Stimulated activated CD8-positive, alpha-beta memory T cell treated with anti-CD3 and anti-CD28 coated beads, Interleukin-7, amount 100 ng/mL, for 24 hours (primary cell): Measurements from ENCODE around the gene ING2.
"Not testable (repeated sequence)": the region's sequence is repeated elsewhere in the genome, so short reads cannot be mapped to it uniquely, and the experiment has no call there.

Experiments
- DNase-seq: peaks from one replicate; pipeline ENCODE4 v3.0.0-alpha.2; 2020; ENCODE audit warnings: low read depth

Gene ING2

DNA sequence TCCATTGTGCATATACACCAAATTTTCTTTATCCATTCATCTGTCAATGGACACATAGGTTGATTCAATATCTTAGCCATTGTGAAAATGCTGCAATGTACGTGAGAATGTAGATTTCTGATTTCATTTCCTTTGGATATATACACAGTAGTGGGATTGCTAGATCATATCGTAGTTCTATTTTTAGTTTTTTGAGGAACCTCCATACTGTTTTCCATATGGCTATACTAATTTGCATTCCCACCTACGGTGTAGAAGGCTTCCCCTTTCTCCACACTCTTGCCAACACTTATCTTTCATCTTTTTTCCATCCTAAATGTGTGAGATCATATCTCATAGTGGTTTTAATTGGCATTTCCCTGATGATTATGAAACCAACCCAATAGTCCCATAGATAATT is 43.4 kb downstream of the ING2 start:
- DNase-seq: no peak

DNA sequence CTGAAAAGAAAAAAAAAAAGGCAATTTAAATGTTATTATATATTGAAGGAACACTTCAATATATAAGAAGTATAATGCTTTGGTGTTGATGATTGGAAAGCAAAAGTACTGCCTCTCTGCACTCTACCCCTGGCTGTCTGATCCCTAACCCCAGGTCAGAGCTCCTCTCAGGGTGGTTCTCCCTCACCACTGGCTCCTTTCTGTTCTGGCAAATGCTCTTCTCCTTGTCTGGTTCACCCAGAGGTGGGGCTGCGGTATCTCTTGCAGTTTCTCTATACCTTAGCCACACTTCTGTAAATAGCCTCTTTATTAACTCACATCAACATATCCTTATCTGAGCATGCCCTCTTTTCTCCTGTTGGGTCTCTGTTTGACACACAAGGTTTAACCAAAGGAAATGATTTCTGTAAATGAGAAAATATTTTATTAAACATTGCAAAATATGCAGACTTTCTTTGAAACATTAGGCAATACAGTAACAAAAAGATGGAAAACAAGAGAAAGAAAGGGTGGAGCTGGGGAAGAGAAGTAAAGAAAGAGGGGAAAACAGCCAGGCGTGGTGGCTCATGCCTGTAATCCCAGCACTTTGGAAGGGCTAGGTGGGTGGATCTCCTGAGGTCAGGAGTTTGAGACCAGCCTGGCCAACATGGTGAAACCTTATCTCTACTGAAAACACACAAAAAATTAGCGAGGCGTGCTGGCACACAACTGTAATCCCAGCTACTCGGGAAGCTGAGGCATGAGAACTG is 45.7 kb downstream of the ING2 start:
- no peak for DNase-seq

DNA sequence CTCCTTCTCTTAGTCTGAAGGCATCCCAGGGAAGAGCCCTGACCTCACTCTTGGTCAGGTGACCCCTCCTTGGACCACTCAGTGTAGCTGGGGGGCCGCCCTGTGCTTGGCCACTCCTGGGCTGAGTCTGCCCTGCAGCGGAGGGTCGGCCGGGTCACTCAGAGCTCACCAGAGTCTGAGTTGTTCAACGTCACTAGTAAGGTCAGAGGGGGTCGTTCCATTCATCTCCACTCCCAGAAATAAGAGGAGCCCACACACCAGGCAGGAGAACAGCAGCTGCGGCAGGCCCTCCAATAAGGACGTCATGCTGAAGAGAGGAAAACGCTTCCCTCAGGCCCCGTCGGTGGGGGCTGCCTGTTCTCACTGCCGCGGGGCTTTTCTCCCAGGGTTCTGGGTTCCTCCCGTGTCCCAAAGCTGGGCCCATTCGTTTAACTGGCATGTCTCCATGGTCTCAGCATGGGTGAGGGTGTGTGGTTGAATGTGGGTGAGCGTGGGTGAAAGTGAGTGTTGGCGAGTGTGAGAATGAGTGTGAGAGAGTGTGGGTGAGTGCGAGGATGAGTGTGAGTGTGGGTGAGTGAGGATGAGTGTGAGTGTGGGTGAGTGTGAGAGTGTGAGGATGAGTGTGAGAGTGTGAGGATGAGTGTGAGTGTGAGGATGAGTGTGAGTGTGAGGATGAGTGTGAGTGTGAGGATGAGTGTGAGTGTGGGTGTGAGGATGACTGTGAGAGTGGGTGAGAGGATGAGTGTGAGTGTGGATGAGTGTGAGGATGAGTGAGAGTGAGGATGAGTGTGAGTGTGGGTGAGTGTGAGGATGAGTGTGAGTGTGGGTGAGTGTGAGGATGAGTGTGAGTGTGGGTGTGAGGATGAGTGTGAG is 47.7 kb downstream of the ING2 start:
- DNase-seq: no peak

- DNase-seq: not testable (repeated sequence)
Measured at GRCh38 chr4:183553147-183553478, 48.3 kb downstream of the ING2 start.

DNA sequence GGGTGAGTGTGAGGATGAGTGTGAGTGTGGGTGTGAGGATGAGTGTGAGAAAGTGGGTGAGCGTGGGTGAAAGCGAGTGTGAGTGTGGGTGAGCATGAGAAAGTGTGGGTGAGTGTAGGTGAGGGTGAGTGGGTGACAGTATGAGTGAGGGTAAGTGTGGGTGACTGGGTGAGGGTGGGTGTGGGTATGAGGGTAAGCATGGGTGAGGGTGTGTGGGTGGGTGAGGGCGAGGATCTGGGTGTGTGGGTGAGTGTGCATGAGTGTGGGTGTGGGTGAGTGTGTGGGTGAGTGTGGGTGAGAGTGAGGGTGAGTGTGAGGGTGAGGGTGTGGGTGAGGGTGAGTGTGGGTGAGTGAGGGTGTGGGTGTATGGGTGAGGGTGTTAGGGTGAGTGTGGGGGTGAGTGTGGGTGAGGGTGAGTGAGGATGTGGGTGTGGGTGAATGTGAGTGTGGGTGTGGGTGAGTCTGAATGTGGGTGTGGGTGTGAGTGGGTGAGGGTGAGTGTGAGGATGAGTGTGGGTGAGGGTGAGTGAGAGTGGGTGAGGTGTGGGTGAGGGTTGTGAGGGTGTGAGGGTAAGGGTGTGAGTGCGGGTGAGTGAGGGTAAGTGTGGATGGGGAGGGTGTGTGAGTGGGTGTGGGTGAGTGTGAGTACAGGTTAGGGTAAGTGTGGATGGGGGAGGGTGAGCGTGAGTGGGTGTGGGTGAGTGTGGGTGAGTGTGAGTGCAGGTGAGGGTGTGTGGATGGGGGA is 48.9 kb downstream of the ING2 start:
- no peak for DNase-seq

DNA sequence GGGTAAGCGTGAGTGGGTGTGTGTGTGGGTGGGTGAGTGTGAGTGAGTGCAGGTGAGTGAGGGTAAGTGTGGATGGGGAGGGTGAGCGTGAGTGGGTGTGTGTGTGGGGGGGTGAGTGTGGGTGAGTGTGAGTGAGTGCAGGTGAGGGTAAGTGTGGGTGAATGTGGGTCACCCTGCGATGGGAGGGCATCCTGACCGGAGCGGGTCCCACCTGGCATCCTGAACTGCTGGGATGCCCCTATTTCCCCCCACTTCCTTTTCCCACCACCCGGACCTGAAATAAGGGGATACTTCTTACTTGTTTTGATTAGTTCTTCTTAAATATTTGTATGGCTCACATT is 49.5 kb downstream of the ING2 start:
- no peak for DNase-seq

DNA sequence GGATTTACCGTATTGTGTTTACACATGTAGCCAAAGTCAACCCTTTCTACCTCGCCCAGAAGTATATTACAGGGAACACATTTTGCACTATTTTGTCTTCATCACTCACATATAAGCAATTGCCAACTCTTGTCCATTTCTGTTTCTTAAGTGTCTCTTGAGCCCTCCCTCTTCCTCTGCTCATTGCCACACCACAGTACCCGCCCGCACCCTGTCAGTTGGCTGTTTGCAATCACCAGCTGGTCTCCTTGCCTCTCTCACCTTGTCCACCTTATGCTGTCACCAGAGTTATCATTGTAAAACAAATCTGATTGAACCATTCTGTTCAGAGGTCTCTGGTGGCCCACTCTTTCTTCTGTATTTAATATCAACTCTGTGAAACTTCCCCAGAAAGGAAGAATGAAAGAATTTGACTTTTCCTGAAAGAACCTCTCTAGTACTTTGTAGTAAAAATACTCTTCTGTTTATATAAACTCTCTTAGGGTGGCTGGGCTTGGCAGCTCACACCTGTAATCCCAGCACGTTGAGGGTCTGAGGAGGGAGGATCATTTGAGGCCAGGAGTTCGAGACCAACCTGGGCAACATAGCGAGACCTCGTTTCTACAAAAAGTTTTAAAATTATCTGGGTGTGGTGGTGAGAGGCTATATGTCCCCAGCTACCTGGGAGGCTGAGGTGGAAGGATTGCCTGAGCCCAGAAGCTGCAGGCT is 50.2 kb downstream of the ING2 start:
- no peak for DNase-seq

DNA sequence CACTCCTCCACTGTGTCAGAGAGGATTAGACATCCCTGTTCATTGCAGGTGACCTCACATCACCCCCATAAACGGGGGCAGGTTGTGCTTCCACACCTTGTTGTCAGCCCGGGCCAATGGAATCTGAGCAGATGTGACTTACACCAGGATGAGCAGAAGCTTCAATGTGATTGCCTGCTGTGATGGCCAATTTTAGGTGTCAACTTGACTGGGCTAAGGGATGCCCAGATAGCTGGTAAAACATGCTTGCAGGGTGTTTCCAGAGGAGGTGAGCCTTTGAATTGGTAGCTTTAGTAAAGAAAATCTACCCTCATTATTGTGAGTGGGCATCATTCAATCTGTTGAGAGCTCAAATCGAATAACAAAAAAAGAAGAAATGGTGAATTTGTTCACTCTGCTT is 52.1 kb downstream of the ING2 start:
- no peak for DNase-seq

DNA sequence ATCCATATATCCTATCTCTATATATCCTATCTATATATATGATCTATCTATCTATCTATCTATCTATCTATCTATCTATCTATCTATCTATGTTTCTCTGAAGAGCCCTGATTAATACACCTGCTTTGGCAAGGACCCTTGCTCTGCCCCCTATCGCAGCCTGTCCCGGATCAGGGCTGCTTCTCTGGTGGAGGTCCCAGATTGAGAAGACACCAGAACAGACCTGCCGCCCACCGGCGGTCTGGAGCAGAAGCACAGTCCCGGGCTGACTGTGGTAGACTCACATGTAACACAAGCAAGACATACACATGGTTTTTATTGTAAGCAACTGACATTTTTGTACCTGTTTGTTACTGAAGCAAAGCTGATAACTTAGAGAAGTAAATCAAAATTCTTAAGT is 52.8 kb downstream of the ING2 start:
- no peak for DNase-seq

DNA sequence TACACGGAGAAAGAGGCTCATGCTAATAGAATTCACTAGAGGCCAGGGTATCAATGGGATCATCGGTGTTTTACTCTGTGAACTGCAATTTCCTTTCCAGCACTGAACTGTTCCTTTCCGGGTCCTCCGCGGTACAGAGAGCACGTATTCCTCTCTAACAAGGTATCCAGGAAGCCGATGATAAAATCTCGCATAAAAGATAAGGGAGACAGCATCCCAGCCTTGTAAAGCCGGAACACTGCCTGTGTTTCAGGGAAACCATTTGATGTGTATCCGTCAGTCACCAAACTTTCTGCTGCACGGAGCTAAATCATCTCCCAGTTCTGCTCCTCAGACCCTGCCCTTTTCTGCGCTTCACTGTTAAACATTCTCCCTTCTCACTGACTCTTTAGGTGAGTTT is 54.0 kb downstream of the ING2 start:
- DNase-seq: no peak

GRCh38 chr4:183561905-183562304 is 57.0 kb downstream of the ING2 start:
- DNase-seq: no peak
